Hepatocyte (in vitro differentiated cells): Measurements from ENCODE around the gene CDH18.

Source experiments
- CTCF ChIP-seq: fragments of 200-600 bp; sonication (generic); IDR thresholded peaks from 2 replicates; pipeline ENCODE4 v1.5.1; 2016; ENCODE audit warnings: antibody characterized with exemption, mild to moderate bottlenecking; ENCODE audit not compliant: poor library complexity
- EZH2 ChIP-seq: fragments of 200-600 bp; sonication (generic); IDR thresholded peaks from 2 replicates; pipeline ENCODE4 v1.6.1; 2016; ENCODE audit warnings: antibody characterized with exemption, mild to moderate bottlenecking, borderline replicate concordance
- EZH2phosphoT487 ChIP-seq: fragments of 200-600 bp; sonication (generic); IDR thresholded peaks from one replicate; pipeline ENCODE4 v1.6.1; 2018; ENCODE audit warnings: antibody characterized with exemption, mild to moderate bottlenecking, low read depth, moderate library complexity; ENCODE audit not compliant: unreplicated experiment, severe bottlenecking

GRCh38 chr5:19853616-19854240 lies 134.3 kb downstream of the CDH18 start:
- TF ChIP-seq CTCF = no peak
- TF ChIP-seq EZH2 = no peak
- TF ChIP-seq EZH2phosphoT487 = no peak
